HG03457 (cell line): ENCODE results near the gene TENM3.

Experiments used
- ATAC-seq: cut with Tn5 transposase; IDR thresholded peaks from one replicate; pipeline ENCODE4 v1.9.1; 2021; ENCODE audit warnings: moderate number of reproducible peaks; ENCODE audit not compliant: unreplicated experiment

TENM3 gene

DNA sequence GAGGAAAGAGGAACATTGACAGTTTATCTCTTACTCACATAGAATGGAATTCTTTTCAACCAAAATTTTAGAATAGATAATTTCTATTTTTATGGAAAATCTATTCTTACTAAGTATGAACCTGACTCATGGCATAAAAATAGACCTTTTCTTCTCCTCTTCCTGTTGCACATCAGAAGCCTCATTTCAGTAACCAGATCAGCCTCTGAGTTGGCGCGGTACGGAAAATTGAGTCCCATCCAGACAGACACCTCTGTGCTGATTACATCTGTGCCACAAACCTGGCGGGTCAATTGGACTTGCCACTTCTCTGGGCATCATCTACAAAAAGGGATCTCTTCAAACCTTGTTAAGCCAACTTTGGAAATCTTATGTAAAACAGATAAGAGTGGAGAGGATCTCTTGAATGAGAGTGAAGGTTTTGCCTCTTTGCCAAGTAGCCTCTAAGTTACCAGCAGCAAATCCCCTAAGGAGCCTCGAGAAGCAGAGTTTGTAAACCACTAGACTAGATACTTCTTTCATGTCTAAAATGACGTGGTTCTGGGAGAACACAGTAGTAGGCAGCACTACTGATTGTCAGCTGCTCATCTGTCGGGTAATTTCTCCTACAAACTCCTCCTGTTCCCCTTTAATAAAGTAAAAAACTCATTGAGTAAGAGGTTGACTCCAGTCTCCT lies 37.4 kb downstream of the TENM3 start:
- ATAC-seq: no peak

DNA sequence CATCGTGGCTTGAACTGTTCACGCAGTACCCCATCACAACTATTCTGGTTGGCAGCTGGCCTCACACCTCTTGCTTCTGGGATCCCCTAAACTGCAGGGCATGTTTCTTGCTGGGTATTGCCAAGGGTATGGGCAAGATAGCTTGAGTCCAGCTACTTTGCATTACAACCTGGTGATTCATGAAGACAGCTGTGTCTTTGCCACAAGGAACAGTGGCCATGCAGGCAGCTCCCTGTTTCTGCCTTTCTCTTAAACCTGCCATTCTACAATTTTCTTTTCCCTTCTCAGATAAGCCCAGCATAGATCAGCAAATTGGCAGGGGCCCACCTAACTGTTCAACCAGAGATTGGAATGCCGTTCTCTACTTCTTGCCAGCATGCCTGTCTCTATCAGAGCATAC lies 42.8 kb downstream of the TENM3 start:
- no peak for ATAC-seq

DNA sequence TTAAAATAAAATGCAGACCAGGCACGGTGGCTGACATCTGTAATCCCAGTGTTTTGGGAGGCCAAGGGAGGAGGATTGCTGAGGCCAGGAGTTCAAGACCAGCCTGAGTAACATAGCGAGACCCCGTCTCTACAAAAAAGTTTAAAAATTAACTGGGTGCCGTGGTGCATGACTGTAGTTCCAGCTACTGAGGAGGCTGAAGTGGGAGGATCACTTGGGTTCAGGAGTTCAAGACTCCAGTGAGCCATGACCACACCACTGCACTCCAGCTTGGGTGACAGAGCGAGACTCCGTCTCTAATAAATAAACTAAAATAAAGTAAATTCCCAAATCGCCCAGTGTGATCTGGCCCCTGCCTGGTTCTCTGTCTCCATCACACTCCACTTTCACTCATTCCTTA lies 43.7 kb downstream of the TENM3 start:
- no peak for ATAC-seq

DNA sequence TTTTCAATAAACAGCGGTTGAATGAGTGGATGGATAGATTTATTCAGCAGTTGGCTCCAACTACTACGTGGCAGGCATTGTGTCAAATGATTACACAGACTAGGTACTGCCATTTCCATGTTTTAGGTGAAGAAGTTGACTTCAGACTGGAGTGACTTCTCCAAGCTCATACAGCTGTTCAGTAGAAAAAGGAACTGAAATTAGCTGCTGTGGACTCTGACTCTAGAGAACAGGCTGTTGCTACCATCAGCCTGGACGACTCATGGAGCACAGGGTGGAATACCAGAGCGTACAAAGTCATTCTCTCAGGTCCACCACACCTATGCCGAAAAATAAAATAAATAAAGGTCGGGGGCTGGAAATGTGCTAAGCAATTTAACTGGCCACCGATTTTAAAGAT lies 45.3 kb downstream of the TENM3 start:
- ATAC-seq: no peak

DNA sequence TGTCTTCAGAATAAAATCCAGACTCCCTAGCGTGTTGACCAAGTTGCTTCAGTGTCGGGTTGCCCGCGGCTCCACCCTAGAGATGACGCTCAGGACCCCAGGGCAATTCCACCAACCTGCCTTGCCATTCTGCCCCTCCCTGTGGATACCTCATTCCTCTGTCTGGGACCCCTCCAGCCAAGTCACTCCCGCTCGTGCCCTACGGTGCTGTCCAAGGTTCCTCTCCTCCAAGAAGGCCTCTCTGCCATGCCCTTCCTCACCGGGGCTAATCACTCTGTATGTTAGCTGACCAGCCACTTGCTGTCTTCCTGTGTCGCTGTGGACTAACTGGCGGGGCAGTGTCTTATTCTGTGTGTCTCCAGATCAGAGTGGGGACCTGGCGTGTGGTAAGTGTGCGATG lies 46.6 kb downstream of the TENM3 start:
- ATAC-seq: no peak

DNA sequence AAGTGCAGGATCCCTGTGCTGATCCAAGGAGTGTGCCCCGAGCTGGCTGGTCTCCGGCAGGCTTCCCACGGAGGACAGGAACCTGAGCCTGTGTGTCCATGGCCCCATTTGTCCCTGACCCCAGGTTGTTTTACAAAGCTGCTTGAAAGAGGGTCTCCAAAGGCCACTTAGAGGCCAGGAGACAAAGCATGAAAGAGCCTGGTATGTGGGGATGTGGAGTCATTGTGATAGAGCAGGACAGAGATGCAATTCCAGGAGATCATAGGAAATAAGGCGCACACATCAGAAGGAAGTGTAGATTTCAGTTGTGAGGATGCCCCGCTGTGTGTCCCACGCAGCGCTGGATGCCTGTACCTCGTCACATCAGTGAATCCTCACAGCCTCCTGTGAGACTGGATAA lies 48.0 kb downstream of the TENM3 start:
- ATAC-seq: no peak

DNA sequence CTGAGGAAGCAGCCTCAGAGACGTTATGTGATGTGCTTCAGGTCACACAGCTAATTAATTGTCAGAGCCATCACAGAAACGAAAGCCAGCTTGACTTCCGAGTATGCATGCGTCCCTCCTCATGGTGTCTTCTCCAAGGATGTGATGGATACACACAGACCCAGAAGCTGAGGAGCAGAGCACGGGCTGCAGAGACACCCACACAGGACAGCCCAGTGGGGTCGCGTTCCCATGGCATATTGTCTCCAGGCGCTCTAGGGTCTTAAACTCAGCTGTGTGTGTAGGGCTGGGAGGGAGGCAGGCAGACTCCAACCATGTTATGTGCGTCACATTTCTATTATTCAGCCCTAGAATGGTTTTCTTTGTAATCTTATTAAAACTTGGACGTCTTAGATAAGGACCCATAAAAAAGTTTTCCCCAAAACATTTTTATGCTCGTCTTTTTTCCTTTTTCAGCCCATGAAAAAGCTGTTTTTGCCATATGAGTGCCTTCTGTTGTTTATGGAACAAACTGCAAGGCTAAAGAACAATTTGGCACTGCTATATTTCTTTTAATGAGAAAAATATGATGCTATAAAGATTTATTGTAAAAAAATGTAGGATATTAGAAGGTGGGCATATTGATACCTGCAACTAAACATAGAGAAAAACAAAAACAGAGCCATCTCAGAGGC lies 48.5 kb downstream of the TENM3 start:
- ATAC-seq: no peak

DNA sequence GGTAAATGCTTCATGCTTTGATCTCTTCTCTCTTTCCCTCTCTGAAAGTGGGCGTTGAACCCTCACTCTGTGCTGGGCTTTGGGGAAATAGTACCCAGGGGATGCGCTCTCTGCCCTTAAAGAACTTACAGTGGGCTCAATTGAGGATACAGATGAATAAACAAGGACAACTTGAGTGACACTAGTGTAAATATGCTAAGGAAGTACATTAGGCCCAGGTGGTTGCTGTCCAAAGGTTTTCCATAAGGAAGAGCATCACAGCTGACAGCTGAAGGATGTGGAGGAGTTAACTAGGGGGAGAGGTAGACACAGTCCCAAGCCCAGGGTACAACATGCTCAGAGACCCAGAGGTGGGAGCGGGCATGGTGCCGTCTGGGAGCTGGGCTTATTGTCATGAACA lies 49.4 kb downstream of the TENM3 start:
- ATAC-seq: no peak

DNA sequence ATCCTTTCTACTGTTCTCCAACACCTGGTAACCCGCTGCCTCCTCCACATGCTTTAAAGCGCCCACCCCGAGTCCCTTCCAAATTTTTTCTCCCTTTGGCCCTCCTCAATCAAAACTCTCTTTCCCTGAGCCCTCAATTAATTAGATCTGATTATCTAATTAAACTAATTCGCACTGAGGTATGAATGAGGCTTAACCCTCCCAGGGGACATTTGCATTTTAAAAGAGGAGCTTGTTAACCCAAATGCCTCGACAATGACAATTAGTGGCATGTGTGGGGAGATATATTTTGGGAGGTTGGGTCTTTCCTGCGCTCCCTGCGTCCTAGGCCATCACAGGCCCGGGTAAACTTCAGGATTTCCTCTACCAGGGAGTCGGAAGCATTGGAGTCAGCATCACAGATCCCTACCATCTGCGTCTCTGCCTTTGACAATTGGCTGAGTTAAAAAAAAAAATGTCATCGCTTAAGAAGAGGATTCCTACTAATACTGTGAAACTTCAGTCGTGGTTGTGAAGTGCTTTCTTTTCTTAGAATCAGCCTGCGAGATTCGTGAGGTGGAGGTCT lies 50.6 kb downstream of the TENM3 start:
- no peak for ATAC-seq

DNA sequence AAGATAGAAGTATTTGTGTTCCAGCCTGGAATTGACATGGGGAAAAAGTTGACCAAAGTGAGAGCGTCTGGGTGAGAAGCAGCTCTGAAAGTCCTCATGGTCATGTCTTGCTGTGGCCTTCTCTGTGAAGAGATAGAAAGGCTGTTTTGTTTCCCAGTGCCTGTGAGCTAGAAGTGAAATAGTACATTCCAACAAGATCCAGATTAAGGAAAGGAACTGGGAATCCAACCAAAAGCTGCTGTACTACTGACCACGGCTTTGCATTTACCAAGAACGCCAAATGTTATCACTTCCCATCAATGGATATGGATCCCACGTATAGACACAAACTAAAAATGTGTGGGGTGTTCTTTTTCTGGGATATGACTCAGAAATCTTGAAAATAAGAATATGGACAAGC lies 51.2 kb downstream of the TENM3 start:
- no peak for ATAC-seq

DNA sequence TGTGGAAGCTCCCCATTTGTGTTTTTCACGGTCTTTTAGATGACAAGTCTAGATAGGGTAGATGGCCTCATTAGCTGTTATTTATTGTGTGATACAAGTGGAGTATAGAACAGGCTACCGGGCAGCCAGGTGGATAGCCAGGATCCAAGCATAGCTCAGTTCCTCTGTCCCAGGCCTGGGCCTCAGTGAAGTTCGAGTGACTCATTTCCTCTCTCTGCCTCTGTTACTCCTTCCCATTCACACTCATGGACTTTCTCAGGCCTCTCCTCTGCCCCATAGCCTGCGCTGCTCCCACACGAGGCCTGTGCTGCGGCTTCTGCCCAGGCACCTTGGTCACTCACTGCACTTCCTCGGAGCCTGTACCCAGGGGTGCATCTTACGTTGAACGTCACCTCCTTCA lies 54.5 kb downstream of the TENM3 start:
- no peak for ATAC-seq

DNA sequence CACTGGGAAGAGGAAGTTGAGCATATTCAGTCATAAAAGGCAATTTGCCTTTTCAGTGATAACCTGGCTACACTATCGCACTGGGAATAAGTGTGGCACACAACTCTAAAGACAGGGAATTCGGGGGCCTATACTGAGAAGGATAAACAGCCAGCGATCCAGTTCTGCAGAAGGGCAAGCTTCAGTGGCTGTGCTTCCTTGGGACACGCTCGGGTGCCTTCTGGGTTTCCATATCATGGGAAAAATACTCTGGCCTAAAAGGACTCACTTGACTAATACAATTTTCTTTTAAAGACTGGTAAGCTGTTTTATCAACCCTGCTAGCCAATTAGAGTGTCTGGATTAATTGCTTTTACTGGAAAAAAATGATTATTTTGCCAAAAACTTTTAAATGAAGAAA lies 58.5 kb downstream of the TENM3 start:
- no peak for ATAC-seq

DNA sequence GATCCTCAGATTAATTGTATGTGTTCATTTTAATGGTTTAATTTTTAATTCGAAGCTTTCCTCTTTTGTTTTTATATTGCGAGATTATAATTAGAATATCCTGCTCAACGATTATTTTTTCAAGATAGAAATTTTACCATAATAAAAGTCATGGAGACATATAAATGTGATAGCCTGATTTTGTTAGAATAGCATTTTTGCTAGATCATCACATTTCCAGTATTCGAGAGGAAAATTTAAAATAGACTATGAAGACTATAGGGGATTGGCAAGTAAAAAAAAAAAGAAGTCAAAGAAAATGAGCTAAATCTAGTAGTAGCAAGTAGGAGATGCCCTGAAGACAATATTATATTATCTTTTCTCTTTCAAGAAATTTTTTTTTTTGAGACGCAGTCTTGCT lies 60.6 kb downstream of the TENM3 start:
- no peak for ATAC-seq

DNA sequence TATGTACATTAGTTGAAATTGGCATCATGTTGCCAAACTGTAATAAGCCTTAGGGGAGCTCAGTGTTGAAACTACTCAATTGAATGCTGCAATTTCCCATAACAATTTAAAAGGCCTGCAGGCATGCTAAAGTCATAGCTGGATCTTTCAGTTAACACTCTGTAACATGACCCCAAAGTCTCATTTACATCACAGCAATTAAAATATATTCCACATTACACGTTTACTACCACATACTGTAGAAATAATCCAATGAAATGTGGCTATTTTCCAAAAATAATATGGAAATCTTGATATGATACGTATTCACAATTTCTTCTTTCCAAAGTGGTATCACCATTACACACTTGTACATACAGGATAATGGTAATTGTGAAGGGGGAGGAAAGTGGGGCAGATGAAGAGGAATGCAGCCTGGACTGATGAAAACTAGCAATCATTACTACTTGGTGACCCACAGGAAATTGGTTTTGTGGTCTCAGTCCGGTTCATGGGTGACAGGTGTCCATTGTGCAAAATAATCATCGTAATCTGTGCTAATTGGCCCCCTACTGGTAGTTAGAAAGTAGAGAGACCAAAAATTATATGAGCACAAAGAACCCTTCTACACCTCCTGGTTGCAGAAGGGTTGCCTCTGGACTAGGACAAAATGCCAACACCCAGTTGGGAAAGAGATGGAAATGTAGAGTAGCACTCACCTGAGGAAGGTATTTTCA lies 63.7 kb downstream of the TENM3 start:
- ATAC-seq: no peak

DNA sequence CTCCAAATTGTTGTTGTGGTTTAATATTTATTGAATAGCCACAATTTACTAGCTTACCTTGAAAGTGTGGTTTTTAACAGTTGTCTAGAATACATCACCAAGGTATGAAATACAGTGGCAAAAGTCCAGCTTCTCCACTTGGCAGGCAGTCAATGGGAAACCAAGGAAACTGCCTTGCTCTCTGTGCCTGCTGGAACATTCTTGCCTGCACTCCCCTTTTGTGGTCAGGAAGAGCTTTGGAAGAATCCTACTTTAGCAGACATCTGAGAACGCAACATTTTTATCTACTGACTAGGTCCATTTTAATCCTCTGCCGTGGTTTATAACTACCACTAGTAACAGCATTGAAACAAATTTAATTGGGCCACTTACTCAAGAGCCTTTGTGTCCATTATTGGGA lies 64.5 kb downstream of the TENM3 start:
- ATAC-seq: no peak

DNA sequence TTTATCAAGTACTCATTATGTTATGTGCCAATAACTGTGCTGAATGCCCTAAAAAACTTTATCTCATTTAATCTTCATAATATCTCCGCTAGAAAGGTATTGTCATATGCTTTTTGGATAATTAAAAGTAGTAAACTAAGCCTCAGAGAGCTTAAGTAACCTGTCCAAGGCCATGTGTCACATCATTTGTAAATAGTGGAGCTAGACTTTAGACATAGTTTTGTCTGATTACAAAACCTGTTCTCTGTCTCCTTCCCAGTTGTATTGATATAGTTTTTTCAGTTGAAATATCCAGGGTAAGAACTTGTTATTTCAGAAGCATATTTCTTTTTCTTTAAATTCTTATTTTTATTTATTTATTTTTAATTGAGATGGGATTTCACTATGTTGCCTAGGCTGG lies 66.7 kb downstream of the TENM3 start:
- no peak for ATAC-seq

DNA sequence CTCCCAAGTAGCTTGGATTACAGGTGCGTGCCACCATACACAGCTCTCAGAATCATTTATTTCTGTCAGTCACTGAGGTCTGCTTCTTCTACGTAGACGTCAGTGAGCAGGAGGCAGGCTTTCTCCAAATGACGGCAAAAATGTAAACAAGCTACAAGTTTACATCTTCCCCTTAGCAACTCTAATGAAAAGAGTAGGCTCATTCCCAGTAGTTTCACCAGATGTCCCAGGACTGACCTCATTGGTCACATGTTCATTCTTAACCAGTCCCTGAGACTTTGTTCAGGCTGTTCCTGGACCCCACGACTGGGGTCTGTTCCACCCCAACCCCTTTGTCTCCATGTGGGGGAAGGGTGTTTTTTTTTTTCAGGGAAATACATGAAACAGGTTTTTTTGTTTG lies 67.1 kb downstream of the TENM3 start:
- no peak for ATAC-seq

DNA sequence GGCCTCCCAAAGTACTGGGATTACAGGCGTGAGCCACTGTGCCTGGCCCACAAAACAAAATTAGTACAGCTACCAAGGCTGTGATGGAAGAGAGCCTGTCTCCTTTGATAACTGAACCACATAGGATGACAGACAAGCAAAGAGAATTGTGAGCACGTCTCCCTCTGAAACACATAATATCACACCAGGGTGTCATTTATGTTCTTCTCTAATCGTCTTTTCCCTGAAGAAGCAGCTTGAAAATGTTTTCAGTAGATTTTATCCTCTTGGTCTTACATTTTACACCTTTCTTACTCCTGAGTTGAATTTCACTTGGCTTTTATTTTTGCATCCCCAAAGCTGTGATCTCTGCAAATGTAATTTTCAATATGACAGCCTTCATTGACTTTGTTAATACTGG lies 67.8 kb downstream of the TENM3 start:
- ATAC-seq: no peak

DNA sequence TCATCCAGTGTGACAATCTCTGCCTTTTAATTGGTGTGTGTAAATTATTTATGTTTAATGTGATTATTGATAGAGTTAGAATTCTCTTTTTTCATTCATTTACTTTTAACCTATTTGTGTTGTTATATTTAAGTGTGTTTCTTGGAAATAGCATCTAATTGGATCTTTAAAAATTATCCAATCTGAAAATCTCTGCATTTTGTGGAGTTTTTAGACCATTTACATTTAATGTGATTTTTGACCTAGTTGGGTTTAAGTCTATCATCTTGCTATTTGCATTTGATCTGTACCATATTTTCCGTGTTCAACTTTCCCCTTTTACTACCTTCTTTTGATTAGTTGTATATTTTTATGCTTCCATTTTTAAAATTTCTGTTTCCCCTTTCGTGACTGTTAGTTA lies 71.3 kb downstream of the TENM3 start:
- no peak for ATAC-seq

DNA sequence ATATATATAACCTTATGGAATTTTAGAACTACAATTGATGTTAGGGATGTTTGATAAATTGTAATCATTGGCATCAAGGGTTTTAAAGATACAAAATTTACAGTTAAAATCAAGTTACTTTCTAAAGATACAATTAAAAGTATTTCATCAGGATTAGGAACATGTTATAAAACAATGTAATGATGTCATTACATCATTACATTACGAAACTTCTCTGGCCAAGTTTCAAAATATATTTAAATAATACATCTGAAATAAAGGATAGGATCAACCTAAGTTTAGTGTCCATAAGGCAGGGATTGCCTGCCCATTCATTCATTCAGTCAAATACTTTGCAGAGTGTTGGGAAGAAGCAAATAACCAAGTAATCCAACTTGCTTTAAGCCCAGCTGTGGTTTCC lies 75.1 kb downstream of the TENM3 start:
- ATAC-seq: no peak

DNA sequence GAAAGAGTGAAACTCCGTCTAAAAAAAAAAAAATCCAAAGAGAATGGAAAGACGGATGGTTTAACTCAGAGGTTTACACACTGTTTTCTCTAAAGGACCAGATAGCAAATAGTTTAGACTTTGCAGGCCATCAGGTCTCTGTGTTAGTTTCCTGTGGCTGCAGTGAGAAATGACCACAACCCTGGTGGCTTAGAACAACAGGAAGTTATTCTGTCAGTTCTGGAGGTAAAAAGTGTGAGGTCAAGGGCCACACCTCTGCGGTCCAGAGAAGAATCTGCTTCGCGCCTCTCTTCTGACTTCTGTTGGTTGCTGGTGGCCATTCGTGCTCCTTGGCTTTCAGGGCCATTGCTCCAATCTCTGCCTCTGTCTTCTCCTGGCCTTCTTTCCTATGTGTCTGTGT lies 76.9 kb downstream of the TENM3 start:
- ATAC-seq: no peak

DNA sequence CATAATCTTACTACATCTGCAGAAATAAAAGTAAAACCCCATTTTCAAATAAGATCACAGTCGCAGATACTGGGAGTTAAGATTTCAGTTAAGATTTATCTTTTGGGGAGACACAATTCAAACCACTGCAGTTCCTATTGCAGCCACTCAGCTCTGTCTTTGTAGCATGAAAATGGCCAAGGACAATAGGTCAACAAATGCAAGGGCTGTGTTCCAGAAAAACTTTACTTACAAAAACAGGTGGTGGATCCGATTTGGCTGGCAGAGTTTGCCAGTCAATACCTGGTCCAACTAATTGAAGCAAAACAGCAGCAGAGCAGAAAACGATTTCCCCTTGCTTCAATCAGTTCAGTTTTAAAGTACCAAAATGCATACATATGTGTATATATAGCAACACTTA lies 77.4 kb downstream of the TENM3 start:
- ATAC-seq: no peak
